Superior temporal gyrus (tissue), 1 donor: Measurements from ENCODE around the gene PDCD7.
"Not testable (repeated sequence)": the region's sequence is repeated elsewhere in the genome, so short reads cannot be mapped to it uniquely, and the experiment has no call there.

Experiments
- DNase-seq: peaks from one replicate; pipeline ENCODE4 v3.0.0-alpha.2; 2016; ENCODE audit errors: extremely low spot score

PDCD7 gene

DNA sequence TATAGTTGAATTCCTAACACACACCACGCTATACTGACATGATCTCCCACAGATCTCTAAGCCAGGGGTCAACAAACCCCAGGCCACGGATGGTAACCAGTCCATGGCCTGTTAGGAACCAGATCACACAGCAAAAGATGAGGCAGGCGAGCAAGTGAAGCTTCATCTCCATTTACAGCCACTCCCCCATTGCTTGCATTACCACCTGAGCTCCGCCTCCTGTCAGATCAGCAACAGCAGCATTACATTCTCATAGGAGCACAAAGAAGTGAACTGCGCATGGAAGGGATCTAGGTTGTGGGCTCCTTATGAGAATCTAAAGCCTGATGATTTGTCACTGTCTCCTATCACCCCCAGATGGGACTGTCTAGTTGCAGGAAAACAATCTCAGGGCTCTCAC is 2.7 kb downstream of the PDCD7 start:
- no peak for DNase-seq

DNA sequence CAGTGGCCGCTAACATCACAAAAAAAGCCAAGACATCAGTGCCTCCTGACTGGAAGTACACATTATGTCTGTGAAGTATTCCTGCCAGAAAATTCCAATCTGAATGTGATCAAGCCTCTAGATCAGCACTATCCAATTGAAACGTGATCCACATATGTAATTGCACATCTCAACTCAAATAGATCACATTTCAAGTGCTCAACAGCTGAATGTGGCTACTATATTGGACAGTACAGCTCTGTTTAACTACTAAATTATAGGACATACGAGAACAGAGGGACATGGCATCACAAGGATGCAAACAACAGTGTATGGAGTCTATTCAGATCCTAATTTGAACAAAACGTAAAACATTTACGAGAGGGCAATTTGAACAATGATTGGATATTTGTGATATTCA is 18.1 kb downstream of the PDCD7 start:
- DNase-seq: no peak

DNA sequence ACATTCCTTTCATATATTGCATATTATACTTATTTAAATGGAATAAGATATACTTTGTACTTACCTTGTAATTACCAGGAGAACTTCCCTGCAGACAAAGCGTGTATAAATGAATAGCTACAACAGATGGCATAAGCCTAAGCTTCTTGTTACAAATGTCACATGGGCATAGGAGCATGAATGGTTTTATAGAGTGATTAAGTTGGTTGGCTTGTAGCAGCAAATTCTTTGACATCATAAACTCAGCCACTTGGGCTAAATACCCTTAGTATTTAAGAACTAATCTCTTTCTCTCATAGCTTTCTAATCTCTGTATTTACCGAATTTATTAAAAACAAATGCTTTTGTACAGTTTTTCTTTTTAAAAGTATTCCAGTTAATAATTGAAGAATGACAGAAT is 18.5 kb downstream of the PDCD7 start, which contains the start of gene UBAP1L:
Gene UBAP1L (minus strand): TSS at position 115 of the 400 bp plus-strand sequence. CDS start 8,985 bp downstream, outside the sequence.
- no peak for DNase-seq

DNA sequence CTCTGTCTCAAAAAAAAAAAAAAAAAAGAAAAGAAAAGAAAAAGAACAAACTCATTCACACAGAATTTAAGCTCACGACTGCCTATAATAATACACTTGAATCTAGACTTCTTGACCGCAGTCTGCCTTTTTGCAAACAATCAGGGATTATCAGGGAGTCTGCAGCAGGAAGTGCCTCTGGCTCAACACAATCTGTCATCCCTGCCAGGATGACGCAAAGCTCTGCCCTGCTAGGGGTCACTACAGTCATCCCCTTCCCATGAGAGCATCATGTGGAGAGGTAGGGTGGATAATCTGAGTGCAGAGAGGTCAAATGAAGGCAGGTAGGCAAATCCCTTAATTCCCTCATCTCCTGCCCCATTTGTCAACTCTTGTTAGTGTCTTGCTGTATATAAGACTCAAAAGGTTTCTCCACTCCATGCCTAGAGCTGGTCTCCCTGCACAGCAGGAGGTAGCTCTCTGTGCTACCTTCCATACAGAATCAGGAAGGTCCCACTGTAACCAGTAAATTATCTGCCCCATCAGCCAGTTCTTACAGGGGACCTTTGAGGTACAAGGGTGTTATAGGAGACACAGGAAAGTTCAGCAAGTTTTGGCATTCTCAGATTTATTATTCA is 22.8 kb downstream of the PDCD7 start:
- no peak for DNase-seq

DNA sequence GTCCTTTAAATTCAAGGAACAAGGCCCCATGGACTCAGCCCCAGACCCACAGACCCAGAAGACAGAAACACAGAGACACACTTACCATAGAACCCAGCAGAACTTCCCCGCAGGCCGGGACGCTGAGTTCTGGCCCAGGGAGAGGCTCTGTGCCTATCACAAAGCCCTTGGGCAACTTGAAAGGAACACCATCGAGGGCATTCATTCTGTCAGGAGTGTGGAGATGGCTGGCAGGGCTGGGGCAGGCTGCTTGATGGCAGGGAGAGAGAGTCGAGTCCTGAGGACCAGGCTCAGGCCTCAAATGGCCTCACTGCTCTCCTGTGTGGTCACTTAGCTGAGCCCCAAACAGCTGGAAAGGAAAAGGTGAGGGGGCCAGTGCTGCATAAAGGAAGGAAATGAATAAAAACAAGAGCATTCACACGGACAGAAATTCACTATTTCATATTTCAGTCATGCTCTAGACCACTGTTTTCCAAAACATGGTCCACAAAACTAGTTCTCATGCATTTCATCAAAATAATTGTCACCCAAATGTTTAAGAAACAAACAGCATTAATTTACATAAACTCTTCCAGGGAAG is 27.5 kb downstream of the PDCD7 start:
- no peak for DNase-seq

DNA sequence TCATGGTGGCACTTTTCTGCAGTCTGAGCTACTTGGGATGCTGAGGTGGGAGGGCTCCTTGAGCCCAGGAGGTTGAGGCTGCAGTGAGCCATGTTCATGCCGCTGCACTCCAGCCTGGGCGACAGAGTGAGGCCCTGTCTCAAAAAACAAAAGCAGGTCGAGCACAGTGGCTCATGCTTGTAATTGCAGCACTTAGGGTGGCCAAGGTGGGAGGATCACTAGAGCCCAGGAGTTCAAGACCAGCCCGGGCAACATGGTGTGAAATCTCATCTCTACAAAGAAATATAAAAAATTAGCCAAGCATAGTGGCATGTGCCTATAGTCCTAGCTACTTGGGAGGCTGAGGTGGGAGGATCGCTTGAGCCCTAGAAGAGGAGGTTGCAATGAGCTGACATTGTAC is 28.6 kb downstream of the PDCD7 start:
- no peak for DNase-seq

DNA sequence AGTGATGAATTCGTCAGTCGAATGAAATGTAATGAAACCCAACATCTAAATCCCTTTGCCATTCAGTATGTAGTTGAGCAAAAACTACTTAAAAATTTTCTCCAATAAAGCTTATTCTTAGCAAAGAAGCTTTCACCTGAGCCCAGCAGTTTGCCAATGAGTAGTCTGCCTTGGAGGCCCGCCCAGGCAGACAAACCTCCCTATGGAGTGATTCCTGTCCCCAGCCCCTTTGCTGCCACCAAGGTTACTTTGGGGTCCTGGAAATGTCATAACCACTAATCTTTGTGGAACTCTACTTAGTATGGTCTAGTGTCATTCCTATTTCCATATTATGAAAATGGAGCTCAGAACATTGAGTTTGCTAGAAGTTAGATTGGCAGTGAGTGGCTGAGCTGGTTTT is 30.7 kb downstream of the PDCD7 start:
- no peak for DNase-seq

DNA sequence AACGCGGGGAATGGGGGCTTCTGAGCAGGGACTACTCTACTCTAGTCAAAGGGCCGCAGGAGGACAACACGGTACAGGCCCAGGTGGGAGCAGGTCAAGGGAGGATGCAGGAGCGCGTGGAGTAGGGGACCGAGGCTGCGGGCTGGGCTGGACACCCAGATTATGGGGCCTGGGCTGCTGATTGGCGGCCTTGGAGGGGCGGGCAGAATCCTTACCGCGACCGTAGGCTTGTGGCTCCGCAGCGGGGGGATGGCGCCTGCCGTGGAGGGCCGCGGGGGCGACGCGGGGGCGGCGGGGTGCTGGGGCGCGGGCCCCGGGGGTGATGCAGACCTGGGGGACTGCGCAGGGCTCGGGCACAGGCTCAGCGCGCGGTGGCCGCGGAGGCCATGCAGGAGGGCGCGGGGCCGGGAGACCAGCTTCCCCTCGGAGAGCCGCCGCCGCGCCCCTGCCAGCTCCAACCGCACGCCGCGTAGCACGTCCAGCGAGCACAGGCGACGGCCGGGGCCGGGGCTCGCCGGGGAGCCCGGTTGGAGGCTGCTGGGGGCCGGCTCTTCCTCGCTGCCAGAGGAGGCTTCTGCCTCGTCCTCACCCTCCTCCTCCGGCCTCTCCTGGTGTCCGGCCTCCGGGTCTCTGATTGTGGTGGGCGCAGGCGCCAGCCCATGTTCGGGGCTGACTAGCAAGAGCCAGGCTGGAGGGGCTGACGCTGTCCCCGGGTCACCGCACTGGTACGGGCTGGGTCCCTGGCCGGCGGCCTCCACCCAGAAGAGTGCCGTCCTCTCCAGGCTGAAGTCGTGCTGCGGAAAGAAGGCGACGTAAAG is 31.5 kb downstream of the PDCD7 start:
- DNase-seq: no peak

DNA sequence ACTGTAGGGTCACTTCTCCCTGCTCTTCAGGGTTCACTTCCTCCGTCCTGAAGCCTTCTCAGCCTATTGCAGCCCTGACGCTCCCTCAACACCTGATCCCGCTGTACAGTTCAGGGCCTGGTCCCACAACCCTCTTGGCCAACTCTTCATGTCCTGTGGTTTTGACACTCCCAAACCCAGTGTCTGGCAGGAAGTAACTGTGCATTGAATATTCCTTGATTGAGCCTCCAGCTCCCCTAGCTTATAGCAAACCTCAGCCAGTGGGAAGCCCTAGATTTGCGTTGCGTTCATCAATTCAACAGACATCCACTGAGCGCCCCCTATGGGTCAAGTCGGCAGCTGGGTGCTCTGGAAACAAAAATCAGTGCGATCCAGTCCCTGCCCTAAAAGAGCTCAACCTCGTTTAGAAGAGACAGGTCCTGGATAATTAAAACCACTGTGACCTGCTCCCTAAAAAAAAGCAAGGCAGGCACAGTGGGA is 32.2 kb downstream of the PDCD7 start:
- peak; percentile 79 for DNase-seq

DNA sequence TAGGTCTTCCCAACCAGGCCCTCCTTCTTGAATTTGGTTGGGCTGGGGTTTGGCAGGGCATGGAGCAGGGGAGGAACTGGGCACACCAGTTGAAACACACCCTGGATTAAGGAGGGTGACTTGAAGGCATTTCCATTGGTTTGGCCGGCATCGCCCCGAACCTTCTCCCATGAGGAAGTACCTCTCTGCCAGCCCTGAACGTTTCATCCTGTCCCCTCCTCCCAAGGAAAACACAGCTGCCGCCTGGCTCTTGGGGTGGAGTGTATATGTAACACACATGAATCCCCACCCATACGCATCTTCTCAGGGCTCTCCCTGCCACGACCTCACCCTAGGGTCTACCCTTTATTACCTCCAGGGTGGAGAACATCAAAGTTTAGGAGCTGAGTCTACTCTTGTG is 33.2 kb downstream of the PDCD7 start:
- DNase-seq: no peak

DNA sequence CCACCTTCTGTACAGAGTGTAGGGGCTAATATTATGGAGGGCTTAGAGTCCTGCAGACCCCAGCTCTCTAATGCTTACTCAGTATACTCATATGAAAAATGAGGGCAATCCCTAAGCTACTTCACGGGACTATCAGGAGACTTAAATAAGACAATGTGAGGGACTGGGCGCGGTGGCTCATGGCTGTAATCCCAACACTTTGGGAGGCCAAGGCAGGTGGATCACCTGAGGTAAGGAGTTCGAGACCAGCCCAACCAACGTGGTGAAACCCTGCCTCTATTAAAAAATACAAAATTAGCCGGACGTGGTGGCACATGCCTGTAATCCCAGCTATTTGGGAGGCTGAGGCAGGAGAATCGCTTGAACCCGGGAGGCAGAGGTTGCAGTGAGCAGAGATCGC is 33.8 kb downstream of the PDCD7 start:
- not testable (repeated sequence) for DNase-seq

DNA sequence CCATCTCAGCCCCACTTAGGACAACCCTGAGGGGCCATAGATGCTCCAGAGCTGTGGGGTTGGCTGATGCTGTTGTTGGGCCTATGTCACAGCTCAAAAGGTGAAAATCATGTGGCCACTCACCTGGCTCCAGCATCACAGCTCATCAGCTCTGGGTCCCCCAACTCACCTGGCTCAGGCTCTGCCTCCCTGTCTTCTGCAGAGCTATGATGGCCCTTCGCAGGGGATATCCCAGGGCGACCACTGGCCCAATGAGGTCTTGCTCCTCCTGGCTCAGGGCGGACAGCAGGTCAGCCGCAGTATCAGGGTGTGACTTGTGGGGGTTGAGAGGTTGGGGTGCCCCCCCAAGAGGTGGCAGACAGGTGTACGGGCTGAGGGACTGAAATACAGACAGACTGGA is 34.3 kb downstream of the PDCD7 start:
- no peak for DNase-seq

DNA sequence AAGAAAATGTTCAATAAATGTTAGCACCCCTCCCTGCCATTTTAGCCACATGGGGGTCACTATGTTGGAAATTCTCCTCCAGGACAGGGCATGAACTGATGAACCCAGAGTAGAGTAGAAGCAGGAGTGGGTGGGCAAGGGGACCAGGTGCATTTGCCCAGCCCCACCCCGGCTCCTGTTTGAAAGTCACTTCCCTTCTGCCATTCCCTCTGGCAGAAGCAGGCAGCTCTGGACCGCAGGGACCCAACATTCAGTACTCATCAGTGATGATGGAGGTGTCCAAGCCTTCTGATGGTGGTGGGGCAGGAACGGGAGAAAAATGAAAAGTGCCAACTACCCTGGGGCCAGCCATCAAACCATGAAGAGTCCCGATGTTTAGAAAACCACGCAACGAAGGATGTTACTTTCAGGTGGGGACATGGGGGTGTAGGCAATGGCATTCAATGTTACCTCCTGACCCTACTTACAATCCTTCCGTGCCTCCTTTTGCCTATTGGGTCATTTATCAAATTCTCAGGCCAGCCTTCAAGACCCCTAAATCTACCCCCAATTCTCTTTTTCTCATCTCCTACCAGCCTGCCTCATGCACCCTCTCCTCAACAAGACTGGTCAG is 35.9 kb downstream of the PDCD7 start:
- DNase-seq: no peak

DNA sequence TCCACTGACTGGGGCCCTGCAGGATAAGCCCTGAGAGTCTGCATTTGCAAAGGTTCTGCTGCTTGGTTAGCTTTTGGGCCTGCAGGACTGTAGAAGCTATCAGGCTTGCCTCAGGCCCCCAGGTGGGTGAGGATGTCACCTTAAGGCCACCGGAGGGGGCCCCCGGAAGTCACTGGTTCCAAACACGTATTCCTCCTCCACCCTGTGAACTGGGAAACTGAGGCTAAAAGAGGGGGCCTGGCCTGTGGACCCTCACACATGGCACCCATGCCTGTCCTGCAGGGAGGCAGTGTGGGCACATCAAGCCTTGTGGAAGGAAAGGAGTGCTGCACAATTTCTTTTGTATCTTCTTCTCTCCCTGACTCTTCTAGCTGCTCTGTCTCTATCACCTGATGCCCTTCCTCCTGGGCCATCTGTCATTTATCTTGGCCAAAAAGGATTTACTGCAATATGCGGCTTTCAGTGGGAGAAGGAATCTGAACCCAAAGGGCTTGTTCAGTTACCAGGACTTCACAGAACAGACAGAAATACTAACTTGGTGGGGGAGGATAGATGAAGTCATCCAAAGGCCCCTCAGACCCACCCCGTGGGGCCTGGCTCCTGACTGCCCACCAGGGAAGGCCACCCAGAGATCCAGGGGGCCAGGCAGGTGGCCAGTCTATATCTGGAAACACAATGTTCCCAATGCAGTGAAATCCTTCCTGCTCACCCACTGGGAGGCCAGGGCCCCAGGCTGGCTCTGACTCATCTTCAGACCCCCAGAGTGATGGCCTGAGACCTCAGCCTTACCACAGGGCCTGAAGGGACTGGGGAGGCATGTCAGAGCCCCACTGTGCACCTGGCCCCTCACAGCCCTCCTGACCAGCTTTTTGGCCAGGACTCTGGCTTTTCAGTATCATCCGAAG is 36.9 kb downstream of the PDCD7 start:
- DNase-seq: no peak

DNA sequence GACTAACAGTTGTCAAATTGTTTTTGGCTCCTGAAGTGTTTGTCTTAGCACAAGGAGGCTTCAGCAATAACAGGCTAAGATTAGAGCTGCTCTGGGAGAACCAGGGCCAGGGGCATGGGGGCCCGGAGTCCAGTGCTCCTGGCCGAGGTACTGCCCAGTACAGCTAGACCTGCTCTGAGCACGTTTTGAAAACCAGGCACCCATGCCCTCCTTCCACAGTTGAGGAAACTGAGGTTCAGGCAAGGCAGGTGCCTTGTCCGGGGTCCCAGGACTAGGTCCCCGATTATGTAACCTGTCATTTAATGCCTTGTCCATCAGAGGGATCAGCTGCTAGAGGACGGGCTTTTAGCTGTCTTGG is 37.9 kb downstream of the PDCD7 start:
- no peak for DNase-seq

DNA sequence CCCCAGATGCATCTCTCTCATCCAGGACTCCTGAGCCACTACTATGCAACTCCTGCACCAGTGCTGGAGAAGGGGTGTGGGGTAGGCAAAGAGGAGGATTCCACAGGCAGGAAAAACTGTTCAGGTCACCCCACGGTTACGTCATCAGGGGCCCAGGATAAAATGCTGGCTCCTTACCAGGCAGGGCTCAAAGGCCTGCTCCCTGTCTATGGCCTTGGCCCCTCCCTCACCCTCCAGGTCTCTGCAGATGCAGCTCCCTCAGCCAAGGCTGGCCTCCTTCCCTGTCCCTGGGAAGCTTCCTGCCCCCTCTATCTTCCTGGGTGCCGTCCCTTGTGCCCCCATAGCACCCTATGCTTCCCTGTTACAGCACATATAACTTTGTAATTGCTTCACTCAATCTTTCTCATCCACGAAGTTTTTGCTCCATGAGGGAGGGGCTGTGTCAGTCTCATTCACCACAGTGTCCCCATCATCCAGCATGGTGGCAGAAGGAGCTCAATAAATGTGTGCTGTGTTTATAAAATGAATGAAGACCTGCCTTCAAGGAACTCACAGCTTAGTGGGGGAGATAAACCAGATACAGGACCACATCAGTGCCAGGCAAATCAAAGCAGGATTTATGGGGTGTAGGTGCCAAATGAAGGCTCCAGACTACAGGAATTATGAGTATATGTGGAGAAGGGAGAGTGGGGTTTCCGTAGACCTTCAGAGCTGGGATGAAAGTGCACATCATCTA is 38.4 kb downstream of the PDCD7 start:
- DNase-seq: no peak

DNA sequence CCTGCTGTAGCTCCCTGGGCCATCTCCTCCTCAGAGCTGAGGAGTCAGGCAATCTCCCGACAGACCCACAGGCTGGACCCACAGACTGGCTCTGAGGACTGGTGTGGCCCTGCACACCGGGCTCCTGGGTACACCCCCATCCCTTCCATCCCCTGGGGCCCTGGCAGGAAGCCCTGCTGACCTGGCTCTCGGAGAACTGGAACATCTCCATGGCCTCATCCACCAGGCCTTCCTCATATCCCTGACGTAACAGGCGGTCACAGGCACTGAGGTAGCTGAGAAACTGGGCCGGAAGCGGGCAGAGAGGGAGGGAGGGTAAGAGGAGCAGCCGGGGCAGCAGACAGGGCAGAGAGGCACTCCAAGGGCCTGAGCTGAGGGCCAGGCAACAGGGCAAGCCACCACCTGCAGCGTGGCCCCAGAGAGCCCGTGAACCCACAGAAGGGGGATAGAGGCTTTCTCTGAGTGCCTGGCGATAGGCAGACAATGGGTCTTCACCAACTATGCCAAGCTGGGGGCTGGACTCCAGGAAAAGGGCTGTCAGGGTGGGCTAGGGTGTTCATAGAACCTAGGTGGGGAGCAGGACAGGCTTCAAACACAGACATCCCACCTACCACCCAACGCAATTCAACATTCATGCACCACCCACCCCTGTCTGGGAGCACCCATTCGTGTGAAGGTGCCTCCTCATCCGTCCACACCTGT is 39.2 kb downstream of the PDCD7 start:
- no peak for DNase-seq

DNA sequence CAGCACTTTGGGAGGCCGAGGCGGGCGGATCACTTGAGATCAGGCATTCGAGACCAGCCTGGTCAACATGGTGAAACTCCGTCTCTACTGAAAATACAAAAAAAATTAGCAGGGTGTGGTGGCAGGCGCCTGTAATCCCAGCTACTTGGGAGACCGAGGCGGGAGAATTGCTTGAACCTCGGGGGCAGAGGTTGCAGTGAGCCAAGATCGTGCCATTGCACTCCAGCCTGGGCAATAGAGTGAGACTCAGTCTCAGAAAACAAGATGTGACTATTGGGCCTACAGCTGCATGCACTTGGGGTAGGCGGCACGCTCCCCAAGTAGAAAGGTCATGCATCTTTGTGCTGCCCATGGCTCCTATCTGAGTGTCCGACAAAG is 39.8 kb downstream of the PDCD7 start:
- not testable (repeated sequence) for DNase-seq

DNA sequence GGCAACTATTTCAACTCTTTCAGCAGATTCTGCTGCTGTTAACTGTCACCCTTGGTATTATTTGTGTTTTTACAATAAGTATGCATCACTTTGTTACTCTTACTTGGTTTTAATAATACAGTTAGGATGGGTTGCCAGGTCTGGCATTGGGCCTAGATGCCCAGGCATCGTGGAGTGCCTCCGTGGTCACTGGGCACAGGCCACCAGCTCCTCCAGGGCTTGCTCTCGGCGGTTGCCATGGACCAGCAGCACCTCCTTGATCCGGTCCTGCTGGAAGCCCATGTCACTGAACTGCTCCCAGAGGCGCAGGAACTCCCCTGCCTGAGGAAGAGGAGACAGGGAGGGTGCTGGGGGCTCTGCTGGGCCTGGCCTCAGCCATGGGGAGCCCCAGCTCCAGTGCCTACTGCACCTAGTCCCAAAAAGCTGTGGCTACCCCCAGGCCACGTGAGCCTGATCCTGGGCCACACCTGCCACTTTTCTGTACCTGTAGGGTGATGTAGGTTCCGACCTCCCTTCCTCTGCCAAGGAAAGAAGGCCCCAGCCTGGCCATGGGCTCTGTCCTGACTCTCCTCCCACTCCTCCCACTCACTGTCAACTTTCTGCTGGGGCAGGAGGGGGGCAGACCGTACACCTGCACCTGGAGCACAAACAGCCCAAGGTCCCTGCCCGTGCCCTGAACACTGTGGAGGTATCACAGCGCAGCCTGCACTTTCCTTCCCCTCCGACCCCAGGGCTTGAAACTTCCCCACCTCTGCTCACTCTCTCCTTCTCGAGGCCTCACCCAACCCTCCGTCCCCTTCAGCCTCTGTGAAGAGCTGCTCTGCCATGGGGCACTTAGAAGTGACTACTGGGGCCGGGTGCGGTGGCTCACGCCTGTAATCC is 40.5 kb downstream of the PDCD7 start:
- no peak for DNase-seq
